ENCODE measurements around the gene OTULIN.

OTULIN gene

GRCh38 chr5:14722923-14723322 is 58.4 kb downstream of the OTULIN start:
- no peak for DNase-seq

- DNase-seq = no peak
These were observed 59.2 kb downstream of the OTULIN start for GRCh38 chr5:14723701-14724132.

GRCh38 chr5:14724633-14725032 is 60.1 kb downstream of the OTULIN start:
- no peak for DNase-seq

DNA sequence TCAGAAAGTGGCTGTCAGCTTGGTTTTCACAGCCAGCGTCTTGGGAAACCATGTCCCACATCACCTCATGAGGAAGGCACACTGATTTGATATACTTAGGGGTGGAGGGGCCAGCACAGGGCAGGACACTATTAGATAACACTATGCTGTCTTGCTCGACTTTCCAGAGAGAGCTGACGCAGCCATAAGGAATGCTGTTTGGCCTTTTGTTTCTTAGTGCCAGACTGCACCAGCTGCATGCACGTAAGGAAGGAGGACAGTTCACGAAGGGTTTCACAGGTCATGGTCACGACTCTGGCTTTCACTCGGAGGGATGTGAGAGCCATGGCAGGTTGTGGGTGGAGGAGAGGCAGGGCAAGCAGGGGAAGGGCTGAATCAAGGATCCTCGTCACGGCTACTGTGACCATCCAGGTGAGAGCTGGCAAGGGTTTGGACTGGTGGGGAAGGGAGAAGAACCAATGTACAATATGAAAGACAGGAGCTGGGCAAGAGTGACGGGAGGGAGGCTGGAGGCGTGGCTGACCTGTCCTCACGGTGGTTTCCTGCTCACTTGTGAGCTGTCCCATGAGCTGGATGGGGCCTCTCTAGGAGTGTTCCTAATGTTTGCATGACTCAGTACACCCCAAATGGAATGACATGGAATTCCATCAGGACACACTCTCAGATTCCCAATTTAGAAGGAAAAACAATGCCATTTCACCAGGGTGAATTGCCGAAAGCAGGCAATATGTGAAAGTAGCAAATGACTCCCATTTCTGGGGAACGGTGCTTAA is 61.7 kb downstream of the OTULIN start:
- no peak for DNase-seq

DNA sequence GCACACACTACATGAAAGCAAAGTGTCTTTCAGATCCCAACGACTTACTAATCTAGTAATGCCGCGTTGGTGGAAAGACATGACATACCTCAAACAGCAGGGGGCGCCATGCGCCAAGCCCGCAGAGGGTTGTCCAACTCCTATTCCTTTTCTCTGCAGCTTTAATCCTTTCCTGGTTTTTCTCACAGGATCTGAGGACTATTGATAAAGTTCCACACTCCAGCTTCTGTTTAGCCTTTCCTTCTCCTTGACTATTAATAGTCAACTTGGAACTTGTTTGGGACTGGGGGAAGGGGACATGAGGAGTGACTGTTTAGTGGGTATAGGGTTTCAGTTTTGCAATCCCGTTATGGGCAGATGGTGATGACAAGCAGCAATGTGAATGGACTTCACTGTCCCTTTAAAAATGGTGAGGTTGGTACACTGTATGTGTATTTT is 62.9 kb downstream of the OTULIN start:
- DNase-seq = peak; percentile 71

DNA sequence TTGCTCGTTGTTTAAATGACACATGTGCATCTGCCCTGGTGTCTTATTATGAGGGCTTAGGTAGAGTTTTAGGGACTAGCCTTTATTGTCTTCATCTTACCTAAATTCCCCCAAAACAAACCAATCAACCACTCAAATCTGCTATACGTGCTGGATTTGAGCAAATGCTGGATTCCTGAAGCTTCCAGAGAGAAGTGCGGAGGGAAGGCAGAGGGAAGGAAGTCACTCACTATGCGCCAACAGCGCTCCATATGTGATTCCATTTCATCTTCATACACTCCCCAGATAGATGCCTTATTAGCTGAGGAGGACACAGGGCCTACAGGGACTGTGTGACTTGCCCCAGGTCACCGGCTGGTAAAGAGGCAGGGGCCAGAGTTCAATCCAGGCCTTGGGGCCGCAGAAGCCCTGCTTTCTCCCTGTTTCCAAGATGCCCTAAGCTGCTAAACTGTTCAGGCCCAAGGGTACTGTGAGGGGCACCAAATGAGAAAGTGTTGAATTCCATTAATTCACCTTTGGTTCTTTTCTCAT is 63.5 kb downstream of the OTULIN start:
- no peak for DNase-seq

DNA sequence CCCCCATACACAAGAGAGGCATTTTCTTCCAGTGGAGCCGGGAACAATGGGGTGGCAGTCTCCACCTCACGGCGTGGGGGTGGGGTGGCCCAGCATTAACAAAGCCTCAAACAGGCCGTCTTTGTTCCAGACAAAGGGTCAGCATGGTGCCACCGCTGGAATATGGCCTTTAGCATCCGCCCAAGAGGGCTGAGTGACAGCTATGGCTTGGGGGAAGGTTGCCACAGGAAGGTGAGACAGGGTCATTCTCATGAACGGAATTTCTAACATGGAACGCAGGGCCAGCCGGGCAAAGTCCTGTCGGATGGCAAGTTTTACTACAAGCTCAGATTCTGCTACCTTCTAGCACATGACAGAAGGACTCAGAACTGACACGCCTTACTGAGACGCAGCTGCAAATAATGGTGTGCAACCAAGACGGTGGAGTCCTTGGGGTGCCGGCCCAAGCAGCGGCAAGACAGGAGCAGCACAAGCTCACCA is 64.0 kb downstream of the OTULIN start:
- DNase-seq = no peak

DNA sequence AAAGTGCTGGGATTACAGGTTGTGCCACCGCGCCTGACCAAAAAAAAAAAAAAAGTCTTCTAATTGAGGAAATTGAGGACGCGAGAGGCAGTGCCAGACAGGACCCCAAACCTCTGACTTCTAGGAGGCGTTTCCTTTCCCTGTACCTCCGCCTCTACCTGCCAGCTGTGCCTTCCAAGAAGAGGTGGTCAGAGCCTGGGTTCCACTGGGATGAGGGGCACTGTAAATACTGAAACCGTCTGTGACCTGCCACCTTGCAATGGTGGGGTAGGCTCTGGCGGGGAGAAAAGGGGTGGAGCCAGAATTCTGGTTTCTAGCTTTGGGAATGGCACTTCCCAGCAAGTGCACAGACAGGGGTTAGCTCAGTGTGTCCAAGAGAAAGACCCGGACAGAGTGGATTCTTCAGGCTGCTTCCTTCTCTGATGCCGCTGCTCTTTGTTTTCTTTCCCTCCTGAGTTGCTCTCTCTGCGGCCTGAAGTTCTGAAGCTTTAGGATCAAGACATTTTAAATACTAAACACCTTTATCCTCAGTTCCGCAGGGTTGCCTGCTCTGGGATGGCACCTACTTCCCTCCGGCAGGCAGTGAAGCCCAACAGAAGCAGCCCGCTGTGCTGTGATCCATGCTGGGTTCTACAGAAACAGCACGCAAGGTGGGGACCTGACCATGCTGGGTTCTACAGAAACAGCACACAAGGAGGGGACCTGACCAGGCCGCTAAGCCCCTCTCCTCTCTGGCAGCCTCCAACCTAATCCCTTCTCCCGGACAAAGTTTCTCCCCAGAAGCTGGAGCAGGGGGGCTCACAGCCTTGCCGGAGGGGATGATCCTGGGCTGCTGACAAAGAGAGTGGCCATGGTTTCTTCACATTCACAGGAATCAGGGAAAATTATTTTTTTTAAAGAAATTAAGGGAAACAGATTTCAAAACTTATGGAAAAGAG is 65.2 kb downstream of the OTULIN start:
- DNase-seq = no peak

GRCh38 chr5:14730466-14730865 is 65.9 kb downstream of the OTULIN start:
- no peak for DNase-seq

GRCh38 chr5:14730881-14731280 is 66.4 kb downstream of the OTULIN start:
- no peak for DNase-seq

- DNase-seq = no peak
These were observed 68.5 kb downstream of the OTULIN start for GRCh38 chr5:14732991-14733390.

DNA sequence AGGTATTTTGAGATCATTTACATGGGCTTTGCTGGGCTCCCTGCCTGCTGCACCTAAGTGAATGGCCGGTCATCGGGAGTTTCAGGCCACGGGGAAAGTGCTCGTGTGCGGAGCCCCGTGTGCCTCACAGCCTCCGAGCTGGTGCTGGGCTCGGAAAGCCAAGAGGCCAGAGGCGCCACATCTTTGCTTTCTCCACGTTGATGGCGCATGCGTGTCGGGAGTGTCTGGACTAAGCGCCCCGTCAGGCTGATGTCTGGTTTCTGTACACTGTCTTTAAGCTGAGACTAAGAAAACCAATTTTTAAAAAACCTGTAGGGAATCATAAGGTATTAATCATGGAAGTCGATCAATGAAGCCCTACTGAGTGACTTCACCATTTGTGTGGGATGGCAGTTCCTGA is 69.1 kb downstream of the OTULIN start:
- no peak for DNase-seq

- no peak for DNase-seq
These were observed 69.9 kb downstream of the OTULIN start for GRCh38 chr5:14734396-14734795.

- no peak for DNase-seq
These were observed 71.4 kb downstream of the OTULIN start for GRCh38 chr5:14735944-14736343.

DNA sequence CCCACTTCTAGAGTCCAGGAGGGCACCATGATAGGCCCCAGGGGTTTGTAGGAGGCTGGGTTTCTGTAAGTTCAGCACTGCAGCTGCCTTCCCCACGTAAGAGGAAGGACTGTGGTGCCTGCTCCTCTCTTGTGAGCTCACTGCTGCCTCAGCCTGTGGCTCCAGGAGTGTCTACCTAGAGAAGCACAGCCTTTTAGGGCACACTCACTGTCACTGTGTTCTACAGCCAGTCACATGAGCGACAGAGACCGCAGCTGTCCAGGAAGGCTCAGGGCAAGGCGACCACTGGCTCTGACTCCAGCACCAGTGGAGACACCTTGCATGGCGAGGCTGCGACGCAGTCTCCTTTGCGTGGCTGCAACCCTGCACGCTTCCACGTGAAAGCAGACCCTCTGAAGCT is 72.8 kb downstream of the OTULIN start:
- DNase-seq = no peak

DNA sequence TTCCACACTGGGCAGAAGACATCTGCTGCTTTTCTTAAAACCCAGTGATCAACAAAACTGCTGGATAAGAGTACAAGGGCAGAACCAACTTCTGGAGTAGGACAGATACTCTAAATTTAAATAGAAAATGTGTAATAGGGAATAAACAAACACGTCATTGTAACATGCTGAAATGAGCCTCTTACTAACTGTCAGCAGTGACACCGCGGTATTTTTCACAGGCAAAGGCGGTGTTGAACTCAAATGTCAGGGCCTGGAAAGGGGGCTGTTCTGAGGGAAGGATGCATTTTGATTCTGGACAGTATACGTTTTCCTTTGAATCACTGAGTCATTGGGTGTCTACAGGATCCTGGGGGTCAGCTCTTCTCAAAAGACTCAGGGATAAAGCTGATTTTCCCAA is 73.5 kb downstream of the OTULIN start:
- no peak for DNase-seq

GRCh38 chr5:14739538-14739937 is 75.0 kb downstream of the OTULIN start:
- no peak for DNase-seq

GRCh38 chr5:14739981-14740380 is 75.5 kb downstream of the OTULIN start:
- DNase-seq = no peak

- DNase-seq = no peak
These were observed 76.6 kb downstream of the OTULIN start for GRCh38 chr5:14741131-14741530.

GRCh38 chr5:14741801-14742440 is 77.4 kb downstream of the OTULIN start:
- DNase-seq = no peak

DNA sequence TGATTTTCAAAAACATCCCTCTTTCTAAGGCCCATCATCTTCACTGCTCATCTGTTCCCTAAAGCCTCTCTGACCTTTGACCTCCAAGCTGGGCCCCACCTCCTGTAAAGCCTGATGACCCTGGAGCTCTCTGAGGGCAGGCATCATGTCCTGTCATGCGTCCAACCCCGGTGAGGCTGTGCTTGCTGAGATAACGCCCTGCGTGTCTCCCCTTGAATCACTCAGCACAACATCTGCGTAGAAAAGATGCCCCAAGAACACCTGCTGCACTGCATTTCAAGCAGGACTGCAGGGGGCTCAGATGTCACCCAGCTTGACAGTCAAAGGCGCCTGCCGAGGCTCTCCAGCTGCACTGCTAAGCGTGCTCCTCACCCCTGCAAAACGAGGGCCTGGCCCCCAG is 78.0 kb downstream of the OTULIN start:
- DNase-seq = no peak

DNA sequence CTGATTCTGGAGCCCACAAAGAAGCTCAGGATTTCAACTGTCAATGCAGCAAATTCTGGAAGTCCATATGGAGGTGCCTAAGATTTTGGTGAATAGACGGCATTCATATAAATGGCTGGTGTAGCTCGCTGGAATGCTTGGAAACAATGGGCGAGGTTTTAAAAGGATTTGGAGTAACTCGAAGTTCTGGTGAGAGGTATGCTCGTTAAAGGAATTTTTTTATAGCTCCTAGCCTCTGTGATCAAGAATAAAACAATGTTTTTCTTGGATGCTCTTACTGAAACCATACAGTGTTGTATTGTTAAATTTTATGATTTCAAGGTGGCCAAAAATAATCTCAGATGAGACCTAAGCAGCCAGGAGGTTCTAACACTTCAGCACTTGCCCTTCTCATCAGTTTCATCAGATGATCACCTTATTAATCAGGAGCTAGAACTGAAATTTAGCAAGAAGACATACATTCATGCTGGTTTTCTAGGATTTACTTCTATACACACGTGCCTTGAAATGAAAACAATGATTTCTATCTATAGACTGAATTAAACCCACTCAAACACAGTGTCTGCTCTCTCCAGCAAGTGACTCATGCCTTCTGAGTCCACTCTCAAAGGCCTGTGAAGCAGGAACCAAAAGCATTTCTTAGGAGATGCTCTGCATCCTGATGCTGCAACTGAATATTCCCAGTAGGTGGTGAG is 79.2 kb downstream of the OTULIN start:
- DNase-seq = no peak
